Mesenteric fat pad (tissue), 1 donor: ENCODE measurements around the gene CHST3. TPM values are rescaled to one million over a fixed set of nuclear protein-coding genes. Genes with fewer than 3 reads are reported as not detected.
"Not testable (repeated sequence)": the region's sequence is repeated elsewhere in the genome, so short reads cannot be mapped to it uniquely, and the experiment has no call there.

Experiments
- DNase-seq: peaks from one replicate; pipeline ENCODE4 v3.0.0-alpha.2; 2020; ENCODE audit warnings: low spot score
- total RNA-seq: library from RNA; stranded (reverse); fragmentation: NEBNext Ultra II Directional; extraction: Animal tissue kit (Norgen Biotek cat#: 25700); gene quantifications from one replicate; pipeline ENCODE4 v1.2.1, GENCODE V29; 2021
- donor health status: DM: yes; HTN: yes; CAD: no.

Gene CHST3
- total RNA-seq, 1 donor from 2014 or later = 80.3 TPM

GRCh38 chr10:71988895-71989294, 24.7 kb downstream of the CHST3 start:
- DNase-seq = not testable (repeated sequence)

GRCh38 chr10:71989661-71990454, 25.7 kb downstream of the CHST3 start:
- DNase-seq = no peak

GRCh38 chr10:71990706-71991269, 26.6 kb downstream of the CHST3 start:
- DNase-seq = no peak

- DNase-seq = no peak
Measured at GRCh38 chr10:71995449-71995848, 31.3 kb downstream of the CHST3 start.

- DNase-seq = no peak
Measured at GRCh38 chr10:71995887-71996575, 31.8 kb downstream of the CHST3 start.

GRCh38 chr10:71996592-71997371, 32.6 kb downstream of the CHST3 start:
- no peak for DNase-seq

GRCh38 chr10:71998119-71998839, 34.1 kb downstream of the CHST3 start:
- DNase-seq = no peak

- no peak for DNase-seq
Measured at GRCh38 chr10:71998840-71999194, 34.6 kb downstream of the CHST3 start.

- DNase-seq = no peak
Measured at GRCh38 chr10:71999360-72000072, 35.3 kb downstream of the CHST3 start.

GRCh38 chr10:72000073-72001032, 36.2 kb downstream of the CHST3 start:
- no peak for DNase-seq

- DNase-seq = no peak
Measured at GRCh38 chr10:72001033-72001395, 36.8 kb downstream of the CHST3 start.

GRCh38 chr10:72002354-72003295, 38.4 kb downstream of the CHST3 start:
- DNase-seq = no peak

GRCh38 chr10:72006026-72006425, 41.8 kb downstream of the CHST3 start:
- no peak for DNase-seq

GRCh38 chr10:72007246-72007892, 43.2 kb downstream of the CHST3 start:
- DNase-seq = no peak

- no peak for DNase-seq
Measured at GRCh38 chr10:72008096-72008981, 44.1 kb downstream of the CHST3 start.

GRCh38 chr10:72009051-72009424, 44.8 kb downstream of the CHST3 start:
- no peak for DNase-seq
